ENCODE results near the gene FMNL1. TPM values are rescaled to one million over a fixed set of nuclear protein-coding genes. Genes with fewer than 3 reads are reported as not detected.

Gene FMNL1
- total and polyA plus RNA-seq, 2 experiments from 2014 or later, result 1.4 to 4.2 TPM

DNA sequence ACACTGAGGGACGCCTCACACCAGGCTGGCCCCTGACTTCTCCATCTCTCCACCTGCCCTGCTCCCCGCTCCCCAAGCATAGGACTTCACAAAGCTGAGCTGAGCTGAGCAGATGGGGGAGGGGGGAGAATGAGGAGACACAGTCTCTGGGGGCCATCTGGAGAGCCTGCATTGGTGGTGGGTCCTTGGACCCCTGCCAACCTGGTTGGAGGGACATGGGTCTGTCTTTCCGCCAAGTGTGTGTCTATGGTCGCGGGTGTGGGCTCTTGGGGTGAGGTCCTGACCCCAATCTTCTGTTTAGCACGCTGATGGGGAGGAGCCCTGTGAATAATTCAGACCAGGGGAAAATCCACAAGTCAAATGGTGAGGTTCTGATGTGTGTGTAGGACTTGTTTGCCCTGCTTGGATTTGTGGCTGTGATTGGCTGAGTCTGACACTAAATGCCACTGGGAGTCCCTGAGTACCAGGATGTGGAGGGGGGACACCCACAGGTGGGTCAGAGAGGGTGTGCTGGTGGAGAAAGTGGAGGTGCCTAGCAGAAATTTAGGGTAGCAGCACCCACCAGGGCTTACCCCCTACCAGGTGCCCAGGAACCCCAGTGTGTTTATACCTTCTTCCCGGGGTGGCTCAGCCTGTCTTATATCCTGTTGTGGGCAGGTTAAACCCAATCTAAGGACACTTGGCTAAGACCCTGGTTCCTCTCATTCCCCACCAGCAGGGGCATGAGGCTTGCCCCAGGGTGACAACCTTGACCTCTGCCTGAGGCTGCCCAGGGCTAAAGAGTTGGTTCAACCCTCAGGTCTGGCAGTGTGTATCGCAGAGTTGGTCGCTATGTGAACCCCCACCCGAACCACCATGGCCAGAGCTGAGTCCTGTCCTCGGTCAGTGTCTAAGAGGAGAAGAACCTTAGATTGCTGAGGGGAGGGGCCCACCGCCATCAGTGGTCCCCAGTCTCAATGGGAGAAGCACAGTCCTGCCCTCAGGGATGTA, 2.1 kb downstream of the FMNL1 start:
- no peak for DNase-seq
- Histone ChIP-seq H3K27me3 (replicated peaks; ENCODE audit: insufficient read depth) (no peaks in the 10 kb centered on the region), H3F3A (ENCODE audit: insufficient read depth) (peaks cover 13% of the 10 kb centered on the region; the same call in 1 of the 2 replicates), H3K9ac (no peak overlapping the region), H3K9me3 (ENCODE audit: low read depth) (no peaks in the 10 kb centered on the region), H3K36me3 (ENCODE audit: low read depth) (no peaks in the 10 kb centered on the region), H3K4me3 (no peak overlapping the region), H2AFZ (no peak overlapping the region), H3K79me2 (ENCODE audit: insufficient read depth) (no peaks in the 10 kb centered on the region), H3K4me1 (ENCODE audit: insufficient read depth) (peaks cover 25% of the 10 kb centered on the region), H3K27ac (no peak overlapping the region), H4K20me1 (ENCODE audit: insufficient read depth) (no peaks in the 10 kb centered on the region), H3K4me2 (ENCODE audit: unreplicated experiment) (no peak overlapping the region), H3K9me2 (ENCODE audit: insufficient read depth) (no peaks in the 10 kb centered on the region)
- in situ Hi-C loops (cut with MboI), result loop anchor here (10.0 kb wide), 1 partner anchor 171 kb away; no protein-coding TSS in a partner anchor
- WGBS, 2 experiments (ENCODE audit: low coverage in 1 of 2, low lambda C conversion rate in 2 of 2, missing lambda C conversion rate in 2 of 2), result 91 to 93% methylated on average over 11 to 12 of the region's 12 CpGs
- TF ChIP-seq EZH2 (IDR thresholded peaks at IDR 0.05; ENCODE audit: insufficient read depth, poor library complexity, severe bottlenecking), result no peak
- no peak for TF ChIP-seq EZH2phosphoT487 (IDR thresholded peaks at IDR 0.05; ENCODE audit: insufficient read depth, low read depth)

DNA sequence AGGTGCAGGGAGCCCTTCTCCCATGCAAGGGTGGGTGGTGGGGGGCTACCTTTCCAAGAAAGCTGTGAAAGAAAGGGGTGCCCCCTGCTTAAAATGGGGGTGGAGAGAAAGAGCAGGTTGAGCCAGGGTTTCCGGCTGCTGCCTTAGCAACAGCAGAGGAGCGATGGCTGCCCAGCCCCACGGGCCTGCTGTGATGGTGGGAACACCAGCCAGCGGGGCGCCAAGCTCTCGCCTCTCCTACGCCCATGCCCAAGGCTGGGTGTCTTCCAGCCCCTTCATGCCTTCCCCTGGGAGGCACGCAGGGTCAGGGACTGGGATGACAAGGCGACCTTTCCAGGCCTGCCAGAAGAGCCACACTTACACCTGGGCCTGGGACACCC, 3.0 kb downstream of the FMNL1 start:
- no peak for DNase-seq
- no peak overlapping the region for H3K27ac ChIP-seq
- WGBS, 2 experiments (ENCODE audit: low coverage in 1 of 2, low lambda C conversion rate in 2 of 2, missing lambda C conversion rate in 2 of 2), result 87 to 91% methylated on average over 9 of the region's 9 CpGs

DNA sequence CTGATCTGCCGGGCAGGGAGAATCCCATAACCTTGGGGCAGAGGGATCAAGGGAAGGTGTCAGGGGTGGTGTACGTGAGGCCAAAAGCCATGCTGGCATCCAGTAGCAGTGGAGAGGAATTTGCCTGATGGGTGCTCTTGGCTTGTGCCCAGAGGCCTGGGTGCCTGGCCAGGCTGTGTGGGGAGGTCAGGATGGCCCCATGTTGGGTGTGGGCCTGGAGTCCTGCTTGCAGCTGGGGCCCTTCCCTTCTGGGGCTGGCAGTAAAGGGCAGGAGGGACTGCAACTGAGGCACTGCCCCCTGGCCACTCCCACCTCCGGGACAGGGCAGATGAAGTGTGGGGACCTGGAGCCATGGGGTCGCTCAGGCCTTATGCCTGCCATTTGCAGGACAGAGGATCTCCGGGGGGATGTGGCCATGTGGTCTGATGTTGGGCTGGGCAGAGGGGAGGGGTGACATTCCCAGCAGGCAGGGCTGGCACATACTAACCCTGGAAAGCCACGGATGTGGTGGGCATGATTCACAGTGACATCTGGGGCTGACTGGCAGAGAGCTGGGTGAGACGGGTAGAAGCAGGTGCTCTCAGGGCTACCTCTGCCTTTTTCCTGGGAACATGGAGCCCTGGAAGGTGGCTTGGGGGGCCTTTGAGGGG, 3.5 kb downstream of the FMNL1 start:
- WGBS, 2 experiments (ENCODE audit: low coverage in 1 of 2, low lambda C conversion rate in 2 of 2, missing lambda C conversion rate in 2 of 2), result 77 to 78% methylated on average over 7 of the region's 7 CpGs
- no peaks in the 10 kb centered on the region for H3K27me3 ChIP-seq (replicated peaks; ENCODE audit: insufficient read depth)
- no peaks in the 10 kb centered on the region for H3K9me3 ChIP-seq (ENCODE audit: low read depth)
- H3K9ac ChIP-seq, result no peak overlapping the region
- H3F3A ChIP-seq (ENCODE audit: insufficient read depth), result peaks cover 4% of the 10 kb centered on the region; the same call in 1 of the 2 replicates
- DNase-seq, result no peak
- H2AFZ ChIP-seq, result no peak overlapping the region
- no peaks in the 10 kb centered on the region for H3K79me2 ChIP-seq (ENCODE audit: insufficient read depth)
- no peak overlapping the region for H3K27ac ChIP-seq
- H3K36me3 ChIP-seq (ENCODE audit: low read depth), result no peaks in the 10 kb centered on the region
- no peaks in the 10 kb centered on the region for H3K9me2 ChIP-seq (ENCODE audit: insufficient read depth)
- peaks cover 33% of the 10 kb centered on the region for H3K4me1 ChIP-seq (ENCODE audit: insufficient read depth)
- TF ChIP-seq EZH2 (IDR thresholded peaks at IDR 0.05; ENCODE audit: insufficient read depth, poor library complexity, severe bottlenecking) (no peak), EZH2phosphoT487 (IDR thresholded peaks at IDR 0.05; ENCODE audit: insufficient read depth, low read depth) (no peak)
- H4K20me1 ChIP-seq (ENCODE audit: insufficient read depth), result no peaks in the 10 kb centered on the region
- in situ Hi-C loops (cut with MboI), result loop anchor here (10.0 kb wide), 1 partner anchor 170 kb away; no protein-coding TSS in a partner anchor
- no peak overlapping the region for H3K4me3 ChIP-seq
- no peak overlapping the region for H3K4me2 ChIP-seq (ENCODE audit: unreplicated experiment)

More for the DNA sequence above, 3.0 kb downstream of the FMNL1 start:
- Histone ChIP-seq H2AFZ (no peak overlapping the region), H3K4me2 (ENCODE audit: unreplicated experiment) (no peak overlapping the region), H3K27me3 (replicated peaks; ENCODE audit: insufficient read depth) (no peaks in the 10 kb centered on the region), H3K9me2 (ENCODE audit: insufficient read depth) (no peaks in the 10 kb centered on the region), H3K36me3 (ENCODE audit: low read depth) (no peaks in the 10 kb centered on the region), H3K79me2 (ENCODE audit: insufficient read depth) (no peaks in the 10 kb centered on the region), H4K20me1 (ENCODE audit: insufficient read depth) (no peaks in the 10 kb centered on the region), H3F3A (ENCODE audit: insufficient read depth) (peaks cover 9% of the 10 kb centered on the region; the same call in 1 of the 2 replicates), H3K4me1 (ENCODE audit: insufficient read depth) (peaks cover 28% of the 10 kb centered on the region), H3K4me3 (no peak overlapping the region), H3K9ac (no peak overlapping the region), H3K9me3 (ENCODE audit: low read depth) (no peaks in the 10 kb centered on the region)
- TF ChIP-seq EZH2 (IDR thresholded peaks at IDR 0.05; ENCODE audit: insufficient read depth, poor library complexity, severe bottlenecking), result no peak
- TF ChIP-seq EZH2phosphoT487 (IDR thresholded peaks at IDR 0.05; ENCODE audit: insufficient read depth, low read depth), result no peak
- in situ Hi-C loops (cut with MboI), result loop anchor here (10.0 kb wide), 1 partner anchor 170 kb away; no protein-coding TSS in a partner anchor

DNA sequence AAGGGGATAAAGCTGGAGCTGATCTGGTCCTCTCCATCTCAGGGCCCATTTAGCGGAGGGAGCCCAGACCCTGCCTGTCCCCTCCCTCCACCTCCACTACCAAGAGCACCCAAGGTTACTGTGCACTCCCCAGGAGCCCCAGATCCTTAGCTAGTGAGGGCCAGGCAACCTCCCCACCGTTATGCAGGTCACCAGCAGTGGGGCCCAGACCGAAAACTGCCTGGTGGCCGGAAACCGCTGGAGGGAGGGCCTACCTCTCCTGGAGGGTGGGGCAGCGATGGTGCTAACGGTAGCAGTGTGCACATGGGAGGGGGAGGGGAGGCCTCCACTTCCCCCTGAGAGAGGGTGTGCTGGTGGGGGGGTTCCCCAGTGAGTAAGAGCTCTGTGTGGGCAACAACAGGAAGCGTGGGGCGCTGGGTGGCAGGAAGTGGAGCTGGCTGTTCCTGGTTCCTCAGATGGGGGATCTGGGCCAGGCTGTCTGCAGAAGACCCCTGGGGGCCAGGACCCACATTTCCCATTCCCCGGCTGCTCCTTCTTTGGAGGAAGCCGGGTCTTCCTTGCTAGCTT, 4.4 kb downstream of the FMNL1 start:
- Histone ChIP-seq H3K9me2 (ENCODE audit: insufficient read depth) (no peaks in the 10 kb centered on the region), H3K9ac (no peak overlapping the region), H3F3A (ENCODE audit: insufficient read depth) (peaks cover 3% of the 10 kb centered on the region; the same call in 1 of the 2 replicates), H3K27me3 (replicated peaks; ENCODE audit: insufficient read depth) (no peaks in the 10 kb centered on the region), H3K36me3 (ENCODE audit: low read depth) (no peaks in the 10 kb centered on the region), H3K4me3 (no peak overlapping the region), H3K4me2 (ENCODE audit: unreplicated experiment) (no peak overlapping the region), H3K79me2 (ENCODE audit: insufficient read depth) (no peaks in the 10 kb centered on the region), H3K4me1 (ENCODE audit: insufficient read depth) (peaks cover 41% of the 10 kb centered on the region), H3K9me3 (ENCODE audit: low read depth) (no peaks in the 10 kb centered on the region), H2AFZ (no peak overlapping the region), H4K20me1 (ENCODE audit: insufficient read depth) (no peaks in the 10 kb centered on the region), H3K27ac (no peak overlapping the region)
- in situ Hi-C loops (cut with MboI), result loop anchor here (10.0 kb wide), 1 partner anchor 169 kb away; no protein-coding TSS in a partner anchor
- 88 to 93% methylated on average over 7 to 11 of the region's 11 CpGs for WGBS, 2 experiments (ENCODE audit: low coverage in 1 of 2, low lambda C conversion rate in 2 of 2, missing lambda C conversion rate in 2 of 2)
- DNase-seq, result no peak
- TF ChIP-seq EZH2phosphoT487 (IDR thresholded peaks at IDR 0.05; ENCODE audit: insufficient read depth, low read depth) (no peak), EZH2 (IDR thresholded peaks at IDR 0.05; ENCODE audit: insufficient read depth, poor library complexity, severe bottlenecking) (no peak)
